Right ventricle myocardium inferior (tissue), 1 donor: Measurements from ENCODE around the gene UGGT2. TPM values are rescaled to one million over a fixed set of nuclear protein-coding genes. Genes with fewer than 3 reads are reported as not detected.
"Not testable (repeated sequence)": the region's sequence is repeated elsewhere in the genome, so short reads cannot be mapped to it uniquely, and the experiment has no call there.

Source experiments
- ATAC-seq: fragments of 200-7000 bp; cut with Tn5 transposase; one replicate; pipeline ENCODE4 v1.9.1; 2020; ENCODE audit warnings: mild to moderate bottlenecking, moderate library complexity
- DNase-seq: peaks from one replicate; pipeline ENCODE4 v3.0.0; 2021; ENCODE audit errors: missing footprints
- intact Hi-C: fragments of 100-400 bp; cut with DNase I; formaldehyde crosslinking; loops from one replicate; pipeline ENCODE4 v1.11.0; 2022
- total RNA-seq: library from RNA; stranded (reverse); fragmentation: NEBNext Ultra II Directional; extraction: Animal tissue kit (Norgen Biotek cat#: 25700); gene quantifications from one replicate; pipeline ENCODE4 v1.2.1, GENCODE V29; 2021
- donor health status: DM: no; HTN: yes; CAD: no; lungs with severe emphysema.

UGGT2 gene
- total RNA-seq, 1 donor from 2014 or later: 10.0 TPM

DNA sequence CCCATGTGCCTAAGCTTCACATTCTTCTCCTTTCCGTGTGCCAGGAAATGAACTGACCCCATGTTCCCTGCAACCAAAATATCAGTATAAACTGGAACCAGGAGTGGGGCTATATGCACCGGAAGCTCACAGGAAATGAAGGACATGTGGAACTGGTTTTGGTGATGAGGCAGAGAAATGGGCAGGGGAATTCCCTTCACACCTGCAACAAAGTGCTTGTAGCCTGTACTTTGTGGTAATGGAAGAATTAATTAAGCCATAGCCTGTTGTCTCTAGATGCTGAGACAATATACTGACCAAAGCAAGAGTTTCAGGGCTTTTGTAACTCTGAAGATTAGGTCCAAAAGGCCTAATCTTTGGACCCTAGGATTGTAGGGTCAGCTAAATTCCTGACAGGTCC is 15.5 kb upstream of the UGGT2 start:
- DNase-seq: no peak
- no peak for ATAC-seq
- intact Hi-C loops: no loop called here

DNA sequence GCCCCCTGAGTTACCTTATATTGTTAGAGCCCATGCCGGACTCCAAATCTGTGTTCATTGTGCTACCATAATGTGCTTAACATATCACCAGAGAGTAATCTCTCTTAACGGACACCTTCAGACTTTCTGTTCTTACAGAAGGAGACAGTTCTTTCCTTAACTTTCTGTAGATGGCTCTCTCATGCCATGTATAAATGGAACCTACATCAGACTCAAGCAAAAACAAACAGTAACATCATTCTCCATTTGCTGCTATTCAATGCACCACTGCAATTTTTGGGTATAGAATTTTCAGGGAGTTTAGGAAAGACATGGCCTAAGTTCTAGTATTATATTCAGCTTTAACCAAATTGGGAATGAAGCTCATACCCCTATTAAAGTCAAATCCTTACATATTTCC is 12.6 kb upstream of the UGGT2 start:
- intact Hi-C loops: no loop called here
- DNase-seq: no peak
- no peak for ATAC-seq

DNA sequence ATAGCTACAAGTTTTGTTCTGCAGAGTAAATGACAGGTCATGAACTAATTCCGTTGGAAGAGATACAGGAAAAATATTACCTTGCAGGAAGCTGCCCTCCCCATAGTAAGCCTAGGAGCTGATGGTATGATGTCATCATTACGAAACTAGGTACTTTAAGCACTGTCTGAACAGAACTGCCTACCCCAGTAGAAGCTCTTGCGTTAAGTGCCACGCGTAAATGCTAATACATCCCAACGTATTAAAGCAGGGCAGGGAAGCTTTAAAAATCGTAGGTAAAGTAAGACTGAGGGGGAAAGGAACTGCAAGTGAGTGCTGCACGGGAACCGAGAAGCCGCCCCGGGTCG is 572 bp downstream of the UGGT2 start:
- peak; percentile 46 for ATAC-seq
- DNase-seq: no peak
- intact Hi-C loops: no loop called here

DNA sequence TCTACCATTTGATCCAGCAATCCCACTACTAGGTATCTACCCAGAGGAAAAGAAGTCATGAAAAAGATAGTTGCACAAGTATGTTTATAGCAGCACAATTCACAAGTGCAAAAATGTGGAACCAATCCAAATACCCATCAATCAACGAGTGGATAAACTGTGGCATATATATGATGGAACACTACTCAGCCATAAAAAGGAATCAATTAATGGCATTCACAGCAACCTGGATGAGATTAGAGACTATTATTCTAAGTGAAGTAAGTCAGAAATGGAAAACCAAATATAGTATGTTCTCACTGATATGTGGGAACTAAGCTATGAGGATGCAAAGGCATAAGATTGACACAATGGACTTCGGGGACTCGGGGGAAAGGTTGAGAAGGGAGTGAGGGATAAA is 1.3 kb downstream of the UGGT2 start:
- ATAC-seq, intact Hi-C loops, DNase-seq: not testable (repeated sequence)

DNA sequence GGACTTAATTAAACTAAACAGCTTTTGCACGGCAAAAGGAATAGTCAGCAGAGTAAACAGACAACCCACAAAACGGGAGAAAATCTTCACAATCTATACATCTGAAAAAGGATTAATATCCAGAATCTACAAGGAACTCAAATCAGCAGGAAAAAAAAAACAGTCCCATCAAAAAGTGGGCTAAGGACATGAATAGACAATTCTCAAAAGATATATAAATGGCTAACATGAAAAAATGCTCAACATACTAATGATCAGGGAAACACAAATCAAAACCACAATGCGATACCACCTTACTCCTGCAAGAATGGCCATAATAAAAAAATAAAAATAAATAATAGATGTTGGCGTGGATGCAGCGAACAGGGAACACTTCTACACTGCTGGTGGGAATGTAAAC is 1.7 kb downstream of the UGGT2 start:
- intact Hi-C loops, DNase-seq, ATAC-seq: not testable (repeated sequence)

DNA sequence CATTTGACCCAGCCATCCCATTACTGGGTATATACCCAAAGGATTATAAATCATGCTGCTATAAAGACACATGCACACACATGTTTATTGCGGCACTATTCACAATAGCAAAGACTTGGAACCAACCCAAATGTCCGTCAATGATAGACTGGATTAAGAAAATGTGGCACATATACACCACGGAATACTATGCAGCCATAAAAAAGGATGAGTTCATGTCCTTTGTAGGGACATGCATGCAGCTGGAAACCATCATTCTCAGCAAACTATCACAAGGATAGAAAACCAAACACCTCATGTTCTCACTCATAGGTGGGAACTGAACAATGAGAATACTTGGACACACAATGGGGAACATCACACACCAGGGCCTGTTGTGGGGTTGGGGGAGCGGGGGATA is 2.2 kb downstream of the UGGT2 start:
- DNase-seq, intact Hi-C loops, ATAC-seq: not testable (repeated sequence)

DNA sequence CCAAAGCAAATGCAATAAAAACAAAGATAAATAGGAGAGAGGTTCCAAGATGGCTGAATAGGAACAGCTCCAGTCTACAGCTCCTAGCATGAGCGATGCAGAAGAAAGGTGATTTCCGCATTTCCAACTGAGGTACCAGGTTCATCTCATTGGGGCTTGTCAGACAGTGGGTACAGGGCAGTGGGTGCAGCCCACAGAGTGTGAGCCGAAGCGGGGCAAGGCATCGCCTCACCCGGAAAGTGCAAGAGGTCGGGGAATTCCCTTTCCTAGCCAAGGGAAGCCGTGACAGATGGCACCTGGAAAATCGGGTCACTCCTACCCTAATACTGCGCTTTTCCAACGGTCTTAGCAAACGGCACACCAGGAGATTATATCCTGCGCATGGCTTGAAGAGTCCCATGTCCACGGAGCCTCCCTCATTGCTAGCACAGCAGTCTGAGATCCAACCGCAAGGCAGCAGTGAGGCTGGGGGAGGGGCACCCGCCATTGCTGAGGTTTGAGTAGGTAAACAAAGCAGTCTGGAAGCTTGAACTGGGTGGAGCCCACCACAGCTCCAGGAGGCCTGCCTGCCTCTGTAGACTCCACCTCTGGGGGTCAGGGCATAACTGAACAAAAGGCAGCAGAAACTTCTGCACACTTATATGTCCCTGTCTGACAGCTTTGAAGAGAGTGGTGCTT is 6.6 kb downstream of the UGGT2 start:
- ATAC-seq, intact Hi-C loops, DNase-seq: not testable (repeated sequence)

DNA sequence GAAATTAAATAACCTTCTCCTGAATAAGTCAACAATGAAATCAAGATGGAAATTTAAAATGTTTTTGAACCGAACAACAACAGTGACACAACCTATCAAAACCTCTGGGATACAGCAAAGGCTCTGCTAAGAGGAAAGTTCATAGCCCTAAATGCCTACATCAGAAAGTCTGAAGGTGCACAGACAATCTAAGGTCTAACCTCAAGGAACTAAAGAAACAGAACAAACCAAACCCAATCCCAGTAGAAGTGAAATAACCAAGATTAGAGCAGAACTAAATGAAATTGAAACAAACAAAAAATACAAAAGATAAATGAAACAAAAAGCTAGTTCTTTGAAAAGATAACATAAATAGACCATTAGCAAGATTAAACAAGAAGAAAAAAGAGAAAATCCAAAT is 9.0 kb downstream of the UGGT2 start:
- DNase-seq (no peak), ATAC-seq (no peak)
- intact Hi-C loops: no loop called here

DNA sequence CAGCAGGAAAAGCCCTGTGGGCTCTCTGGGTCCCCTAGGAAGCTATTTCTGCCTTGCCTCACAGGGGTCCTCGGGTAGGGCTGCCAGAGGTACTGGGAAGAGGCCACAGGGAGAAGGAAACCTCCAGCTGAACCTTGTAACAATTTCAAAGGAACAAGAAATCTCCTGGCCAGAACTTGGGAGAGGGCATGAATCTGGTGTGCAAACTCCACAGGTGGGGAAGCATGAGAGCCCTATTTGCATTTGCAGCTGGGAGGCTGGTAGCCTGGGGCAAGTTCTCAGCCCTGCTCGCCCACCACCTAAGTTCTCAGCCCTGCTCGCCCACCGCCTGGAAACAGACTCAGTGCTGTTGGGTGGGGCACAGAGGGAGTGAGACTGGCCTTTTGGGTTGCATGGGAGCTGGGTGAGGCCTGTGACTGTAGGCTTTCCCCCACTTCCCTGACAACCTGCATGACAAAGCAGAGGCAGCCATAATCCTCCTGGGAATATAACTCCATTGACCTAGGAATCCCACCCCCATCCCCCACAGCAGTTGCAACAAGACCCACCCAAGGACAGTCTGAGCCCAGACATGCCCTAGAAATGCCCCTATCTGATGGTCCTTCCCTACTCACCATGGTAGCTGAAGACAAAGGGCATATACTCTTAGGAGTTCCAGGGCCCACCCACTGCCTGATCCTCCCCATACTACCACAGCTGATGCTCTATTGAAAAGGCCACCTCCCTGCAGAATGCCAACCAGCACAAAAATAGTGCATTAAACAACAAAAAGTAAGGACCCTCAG is 11.7 kb downstream of the UGGT2 start:
- intact Hi-C loops: no loop called here
- DNase-seq: no peak
- no peak for ATAC-seq

DNA sequence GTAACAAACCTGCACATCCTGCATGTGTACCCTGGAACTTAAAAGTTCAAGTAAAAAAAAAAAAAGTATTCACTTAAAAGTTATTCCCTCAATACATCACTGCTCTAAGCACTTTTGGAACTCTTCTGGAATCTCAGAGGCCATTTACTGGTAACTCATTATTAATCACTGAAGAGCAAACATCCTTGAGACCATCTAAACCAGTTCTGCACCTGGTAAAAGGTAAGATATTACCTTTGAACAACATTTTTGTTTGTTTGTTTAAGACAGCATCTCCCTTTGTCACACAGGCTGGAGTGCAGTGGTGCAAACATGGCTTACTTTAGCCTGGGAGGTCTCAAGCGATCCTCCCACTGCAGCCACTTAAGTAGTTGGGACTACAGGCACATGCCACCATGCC is 16.7 kb downstream of the UGGT2 start:
- intact Hi-C loops: no loop called here
- ATAC-seq: no peak
- no peak for DNase-seq

DNA sequence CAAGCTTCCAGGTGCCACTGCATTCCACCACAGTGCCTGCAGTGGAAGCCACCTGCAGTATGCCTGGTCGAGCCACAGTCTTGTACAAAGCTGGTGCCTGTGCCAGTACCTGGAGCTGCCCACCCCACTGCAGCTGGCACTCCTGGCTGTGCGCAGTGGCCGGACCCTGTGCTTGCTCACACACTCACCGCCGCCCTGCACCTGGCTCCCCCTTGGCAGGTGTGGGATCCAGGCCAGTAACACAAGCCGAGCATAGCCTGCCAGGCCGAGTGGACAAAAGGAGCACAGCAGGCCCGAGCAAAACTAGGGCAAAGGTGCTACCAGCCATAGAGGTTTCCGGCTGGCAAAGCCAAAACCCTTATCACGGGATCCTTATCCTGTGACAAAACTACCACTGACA is 18.5 kb downstream of the UGGT2 start:
- no peak for DNase-seq
- no peak for ATAC-seq
- intact Hi-C loops: no loop called here

DNA sequence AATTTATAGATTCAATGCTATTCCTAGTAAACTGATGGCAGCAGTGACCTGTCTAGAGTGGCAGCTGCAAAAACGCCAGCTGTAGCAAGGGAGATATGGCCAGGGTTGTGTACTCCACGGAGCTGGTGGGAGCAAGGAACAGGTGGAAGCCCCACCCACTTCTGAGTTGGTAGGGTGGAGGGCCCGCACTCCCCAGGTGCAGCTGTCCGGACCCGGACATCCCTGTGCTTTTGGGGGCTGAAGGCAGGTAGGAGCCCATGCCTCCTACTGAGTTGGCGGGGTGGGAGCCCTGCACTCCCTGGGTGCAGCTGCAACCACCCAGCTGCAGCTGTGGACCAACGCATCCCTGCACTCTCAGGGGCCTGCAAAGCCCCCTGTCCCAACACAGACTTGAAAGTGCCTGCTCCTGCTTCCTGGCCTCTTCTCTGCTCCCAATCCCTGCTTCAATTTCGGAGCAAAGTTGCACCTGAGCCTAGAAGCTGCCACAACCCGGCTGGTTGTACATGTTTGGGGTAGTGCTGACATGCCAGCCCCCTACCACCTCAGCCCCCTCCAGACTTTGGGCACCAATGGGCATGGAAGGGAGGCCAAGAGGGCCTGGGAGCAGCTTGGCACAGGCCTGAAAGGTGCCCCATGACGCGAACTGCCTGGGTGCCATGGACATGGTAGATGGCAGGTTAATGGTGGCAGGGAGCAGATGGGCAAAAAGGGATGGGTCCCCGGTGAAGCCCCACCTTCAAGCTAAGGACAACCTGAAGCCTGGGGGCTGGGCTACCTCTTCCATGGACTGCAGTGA is 19.8 kb downstream of the UGGT2 start:
- DNase-seq (peak; percentile 20), ATAC-seq (no peak)
- intact Hi-C loops: no loop called here

DNA sequence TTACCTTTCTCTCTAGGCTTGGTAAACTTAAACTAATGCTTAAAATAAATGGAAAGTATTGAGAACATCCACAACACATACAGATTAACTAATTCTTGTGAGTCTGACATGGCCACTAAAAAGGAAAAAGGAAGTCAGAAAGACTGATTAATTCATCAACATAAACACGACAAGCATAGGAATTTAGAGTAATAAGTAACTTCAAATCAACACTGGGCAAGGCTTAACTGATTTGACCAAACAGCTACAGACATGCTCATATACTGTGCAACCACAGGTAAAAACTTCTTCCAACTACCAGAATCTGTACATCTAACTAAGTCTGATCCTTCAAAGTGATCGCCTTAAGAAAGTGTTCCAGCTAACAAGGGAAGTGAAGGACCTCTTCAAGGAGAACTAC is 20.5 kb downstream of the UGGT2 start:
- intact Hi-C loops: no loop called here
- DNase-seq (no peak), ATAC-seq (no peak)

DNA sequence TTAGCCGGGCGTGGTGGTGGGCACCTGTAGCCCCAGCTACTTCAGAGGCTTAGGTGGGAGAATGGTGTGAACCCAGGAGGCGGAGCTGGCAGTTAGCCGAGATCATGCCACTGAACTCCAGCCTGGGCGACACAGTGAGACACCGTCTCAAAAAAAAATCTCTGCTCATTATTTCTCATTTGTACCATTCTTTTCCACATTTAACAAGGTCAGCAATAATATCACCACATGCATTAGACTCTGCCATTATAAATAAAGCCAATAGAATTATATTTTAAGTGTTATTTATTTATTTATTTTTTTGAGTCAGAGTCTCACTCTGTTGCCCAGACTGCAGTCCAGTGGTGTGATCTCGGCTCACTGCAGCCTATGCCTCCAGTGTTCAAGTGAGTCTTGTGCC is 24.2 kb downstream of the UGGT2 start:
- DNase-seq (no peak), ATAC-seq (no peak)
- intact Hi-C loops: no loop called here

DNA sequence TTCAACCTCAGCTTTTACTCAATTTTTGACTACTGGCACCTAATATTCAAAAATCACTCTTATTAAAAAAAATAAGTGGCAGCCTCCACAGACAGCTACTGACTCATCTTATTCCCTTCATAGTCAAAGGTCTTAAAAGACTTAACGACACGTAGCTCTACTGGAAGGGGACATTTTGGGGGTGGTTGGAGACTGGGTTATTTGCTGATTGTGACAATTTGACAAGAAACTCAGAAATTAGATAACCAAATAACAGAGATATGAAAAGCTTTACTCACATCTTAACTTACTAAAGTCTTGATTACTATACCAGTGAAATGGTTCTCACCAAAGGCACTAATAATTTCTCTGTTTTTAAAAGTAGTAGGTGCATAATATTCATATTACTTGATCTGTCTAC is 25.7 kb downstream of the UGGT2 start:
- no peak for DNase-seq
- no peak for ATAC-seq
- intact Hi-C loops: no loop called here

DNA sequence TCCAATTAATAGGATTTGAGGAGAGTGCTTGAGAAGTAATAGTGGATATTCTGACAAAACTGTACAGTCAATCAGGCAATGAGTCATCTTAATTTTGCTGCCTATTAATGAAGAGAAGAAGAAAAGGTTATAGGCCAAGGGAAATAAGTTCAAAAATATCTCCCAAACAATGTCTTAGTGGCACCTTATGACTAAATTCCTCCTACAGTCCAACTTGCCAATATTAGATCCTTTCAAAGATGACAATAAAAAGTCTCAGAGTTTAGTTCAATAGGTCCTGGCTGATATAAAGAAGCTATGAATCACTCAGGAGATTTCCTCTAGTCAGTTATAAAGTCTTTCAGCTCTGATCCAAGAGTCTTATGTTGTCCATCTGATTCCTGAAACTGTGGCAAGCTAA is 27.9 kb downstream of the UGGT2 start:
- ATAC-seq: no peak
- intact Hi-C loops: no loop called here
- no peak for DNase-seq

DNA sequence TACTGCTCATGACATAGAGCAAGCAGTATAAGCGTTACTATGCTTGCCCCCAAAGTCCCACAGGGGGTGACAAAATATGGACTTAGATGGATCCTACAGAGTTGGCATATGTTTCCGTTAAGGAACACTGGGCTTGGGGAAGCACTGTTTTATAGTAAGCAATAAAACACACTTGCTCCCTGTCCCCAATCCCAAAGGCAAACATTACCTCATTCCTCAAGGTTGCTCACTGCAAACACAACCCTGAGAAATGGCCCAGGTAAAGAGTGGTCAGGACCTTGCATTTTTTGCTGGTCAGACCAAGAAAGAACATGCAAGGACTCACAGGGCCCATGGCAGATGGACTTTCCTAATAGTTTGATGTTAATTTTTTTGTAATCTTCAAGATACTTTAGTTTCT is 32.3 kb downstream of the UGGT2 start:
- no peak for ATAC-seq
- intact Hi-C loops: loop anchor here (5.0 kb wide), 1 partner anchor 796 kb away; no protein-coding TSS in a partner anchor
- DNase-seq: no peak

DNA sequence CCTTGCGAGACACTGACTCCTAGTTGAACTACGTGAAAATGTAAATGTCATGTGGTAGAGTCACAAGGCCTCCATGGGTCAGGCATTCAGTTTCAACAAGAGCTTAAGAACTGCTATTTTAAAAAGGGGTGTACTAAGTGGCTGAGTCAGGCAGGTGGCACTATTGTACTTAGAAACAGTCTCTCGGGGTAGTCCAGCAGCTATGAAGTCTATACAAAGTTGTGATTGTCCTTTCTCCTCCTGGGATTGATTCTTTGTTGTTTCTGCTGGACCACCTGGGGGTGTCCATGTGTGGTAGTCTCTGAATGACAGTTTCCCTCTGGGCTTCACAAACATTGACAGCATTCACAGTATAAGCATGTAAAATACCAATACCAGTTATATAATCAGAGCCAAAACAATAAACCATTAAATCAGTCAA is 33.0 kb downstream of the UGGT2 start:
- intact Hi-C loops: loop anchor here (5.0 kb wide), 1 partner anchor 797 kb away; no protein-coding TSS in a partner anchor
- DNase-seq: no peak
- peak; percentile 79 for ATAC-seq

DNA sequence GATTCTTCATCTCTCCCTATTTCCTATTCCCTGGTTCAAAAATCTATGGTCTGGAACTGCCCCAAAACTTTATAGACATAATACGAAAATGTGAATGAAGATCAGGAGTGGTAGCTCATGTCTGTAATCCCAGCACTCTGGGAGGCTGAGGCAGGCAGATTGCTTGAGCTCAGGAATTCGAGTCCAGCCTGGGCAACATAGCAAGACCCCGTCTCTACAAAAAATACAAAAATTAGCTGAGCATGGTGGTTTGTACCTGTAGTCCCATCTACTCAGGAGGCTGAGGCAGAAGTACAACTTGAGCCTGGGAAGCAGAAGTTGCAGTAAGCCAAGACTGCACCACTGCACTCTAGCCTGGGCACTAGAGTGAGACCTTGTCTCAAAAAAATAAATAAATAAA is 35.1 kb downstream of the UGGT2 start:
- no peak for ATAC-seq
- intact Hi-C loops: loop anchor here (2.0 kb wide), 2 partner anchors 211 to 941 kb away; no protein-coding TSS in a partner anchor
- no peak for DNase-seq
